Activated CD4-positive, alpha-beta memory T cell treated with anti-CD3 and anti-CD28 coated beads, Interleukin-2, amount 10 ng/mL, durations not matched to agents 7 days and 5 days (primary cell): ENCODE data around the gene ARFGAP3. TPM values are rescaled to one million over a fixed set of nuclear protein-coding genes. Genes with fewer than 3 reads are reported as not detected.

Source experiments
- CTCF ChIA-PET: fragments of 350-600 bp; sonication (Branson Sonifier 250); formaldehyde crosslinking; loops from one replicate; lab custom pipeline; 2021; ENCODE audit warnings: antibody characterized with exemption, inconsistent platforms; lab: Charles Lee
- POLR2A ChIA-PET: fragments of 350-600 bp; sonication (Branson Sonifier 250); formaldehyde crosslinking; loops from one replicate; lab custom pipeline; 2021; ENCODE audit warnings: antibody characterized with exemption; lab: Charles Lee
- DNase-seq: peaks from one replicate; pipeline ENCODE4 v3.0.0-alpha.2; 2020
- H3K27ac Mint-ChIP-seq: one replicate; pipeline ENCODE4 v1.8.0; 2021; ENCODE audit warnings: mild to moderate bottlenecking, mixed read lengths
- H3K27me3 Mint-ChIP-seq: one replicate; pipeline ENCODE4 v1.8.0; 2021; ENCODE audit warnings: mixed read lengths
- H3K36me3 Mint-ChIP-seq: one replicate; pipeline ENCODE4 v1.8.0; 2021; ENCODE audit warnings: low read depth, mixed read lengths
- H3K4me1 Mint-ChIP-seq: one replicate; pipeline ENCODE4 v1.8.0; 2021; ENCODE audit warnings: mixed read lengths
- H3K4me3 Mint-ChIP-seq: one replicate; pipeline ENCODE4 v1.8.0; 2021; ENCODE audit warnings: mild to moderate bottlenecking, mixed read lengths
- H3K9me3 Mint-ChIP-seq: one replicate; pipeline ENCODE4 v1.8.0; 2021; ENCODE audit warnings: mixed read lengths
- total RNA-seq, 2 experiments: library from RNA; stranded (reverse); gene quantifications; one replicate each; pipeline ENCODE4 v1.2.3, GENCODE V29; 2021

The ARFGAP3 gene
- total RNA-seq, 2 experiments from 2014 or later: 41.1 to 42.1 TPM

DNA sequence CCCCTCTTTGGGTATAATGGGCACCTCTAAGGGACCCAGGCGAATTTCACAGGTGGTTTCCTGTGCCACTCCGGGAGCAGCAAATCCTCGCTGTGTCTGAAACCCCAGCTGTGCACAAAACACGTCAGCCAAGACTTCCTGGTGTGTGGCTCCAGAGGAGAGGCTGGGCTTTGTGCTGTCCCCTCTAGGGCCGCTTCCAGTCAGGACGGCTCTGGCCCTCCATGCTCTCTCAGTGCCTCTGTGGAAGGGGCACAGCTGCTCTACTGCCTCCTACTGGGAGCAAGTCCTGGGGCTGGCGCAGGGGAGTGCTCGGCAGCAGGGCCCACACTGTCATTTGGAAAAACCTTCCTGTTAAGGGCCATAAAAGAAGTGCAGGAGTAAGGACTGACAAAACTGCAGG, 23.7 kb upstream of the ARFGAP3 start:
- CTCF ChIA-PET: no interaction called here
- no peak overlapping the region for H3K4me3 Mint-ChIP-seq
- H3K4me1 Mint-ChIP-seq: no peaks in the 10 kb centered on the region
- H3K9me3 Mint-ChIP-seq: no peaks in the 10 kb centered on the region
- no peak overlapping the region for H3K27ac Mint-ChIP-seq
- no peaks in the 10 kb centered on the region for H3K27me3 Mint-ChIP-seq
- POLR2A ChIA-PET: no interaction called here
- DNase-seq: no peak
- H3K36me3 Mint-ChIP-seq: peaks cover 19% of the 10 kb centered on the region

DNA sequence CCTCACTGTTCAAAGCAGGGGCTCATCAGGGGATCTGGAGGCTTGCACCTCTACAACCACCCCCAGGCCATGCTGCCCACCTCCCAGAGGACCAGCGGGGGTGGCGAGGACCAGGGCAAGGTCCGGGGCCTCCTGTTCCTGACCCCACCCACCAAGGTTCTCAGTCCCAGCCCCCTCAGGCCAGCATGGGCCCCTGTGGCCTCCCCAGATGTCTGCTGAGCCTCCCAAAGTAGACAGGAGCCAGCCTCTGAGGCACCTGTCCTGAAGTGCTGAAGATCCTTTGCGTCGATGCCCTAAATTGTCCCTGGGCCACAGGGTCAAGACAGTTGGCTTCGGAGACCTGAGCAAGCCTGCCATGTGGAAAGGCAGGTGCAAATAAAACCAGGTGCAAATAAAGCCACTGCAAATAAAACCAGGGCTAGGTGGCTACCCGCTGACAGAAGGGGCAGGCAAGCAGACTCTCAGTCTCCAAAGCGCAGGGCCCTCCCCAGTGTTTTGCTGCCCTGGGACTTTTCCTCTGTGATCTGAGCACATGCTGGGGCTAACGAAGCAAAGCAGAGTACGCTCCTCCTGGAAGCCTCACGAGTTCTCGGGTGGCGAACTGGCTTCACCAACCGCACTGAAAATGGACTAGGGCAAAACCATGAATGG, 22.4 kb upstream of the ARFGAP3 start:
- POLR2A ChIA-PET: no interaction called here
- no peak for DNase-seq
- Mint-ChIP-seq H3K27ac (no peak overlapping the region), H3K4me1 (no peaks in the 10 kb centered on the region), H3K9me3 (no peaks in the 10 kb centered on the region), H3K36me3 (peaks cover 22% of the 10 kb centered on the region), H3K27me3 (no peaks in the 10 kb centered on the region), H3K4me3 (no peak overlapping the region)
- CTCF ChIA-PET: no interaction called here

DNA sequence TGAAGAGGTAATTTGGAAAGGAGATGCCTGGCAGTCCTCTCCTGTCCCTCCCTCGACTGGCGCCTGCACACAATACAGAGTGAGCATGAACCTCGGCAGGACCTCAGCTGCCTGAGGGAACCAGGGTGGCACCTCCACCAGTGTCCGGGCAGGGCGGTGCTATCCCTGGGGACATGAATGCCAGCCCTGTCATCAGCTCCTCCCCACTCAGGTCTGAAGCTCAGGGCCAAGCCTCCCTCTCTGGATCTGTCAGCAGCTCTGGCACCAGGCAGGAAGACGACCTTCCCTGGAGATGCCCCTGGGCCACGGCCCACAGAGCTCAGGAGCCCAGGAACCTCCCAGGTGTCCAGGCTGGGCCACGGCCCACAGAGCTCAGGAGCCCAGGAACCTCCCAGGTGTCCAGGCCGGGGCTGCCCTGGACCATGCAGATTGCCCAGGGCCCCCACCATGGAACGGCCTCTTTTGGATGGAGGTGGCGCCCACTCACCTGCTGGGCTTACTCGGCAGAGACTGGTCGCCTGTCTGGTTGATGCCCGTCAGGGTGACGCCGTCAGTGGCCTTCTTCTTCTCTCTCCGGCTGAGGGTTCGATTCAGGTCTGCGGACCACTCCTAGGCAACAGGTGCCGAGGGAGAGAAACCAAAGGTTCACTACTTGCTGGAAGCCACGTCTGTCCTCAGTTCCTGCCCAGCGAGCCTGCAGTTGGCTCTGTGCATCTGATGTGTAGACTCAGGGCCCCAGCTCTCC, 21.7 kb upstream of the ARFGAP3 start:
- Mint-ChIP-seq H3K36me3 (peaks cover 22% of the 10 kb centered on the region), H3K27ac (no peak overlapping the region), H3K4me3 (no peak overlapping the region), H3K27me3 (no peaks in the 10 kb centered on the region), H3K9me3 (no peaks in the 10 kb centered on the region), H3K4me1 (no peaks in the 10 kb centered on the region)
- ChIA-PET POLR2A (no interaction called here), CTCF (interaction anchor here (0.7 kb wide), 1 partner anchor 11 kb away, joined by 3 read pairs; no protein-coding TSS in a partner anchor)
- no peak for DNase-seq

DNA sequence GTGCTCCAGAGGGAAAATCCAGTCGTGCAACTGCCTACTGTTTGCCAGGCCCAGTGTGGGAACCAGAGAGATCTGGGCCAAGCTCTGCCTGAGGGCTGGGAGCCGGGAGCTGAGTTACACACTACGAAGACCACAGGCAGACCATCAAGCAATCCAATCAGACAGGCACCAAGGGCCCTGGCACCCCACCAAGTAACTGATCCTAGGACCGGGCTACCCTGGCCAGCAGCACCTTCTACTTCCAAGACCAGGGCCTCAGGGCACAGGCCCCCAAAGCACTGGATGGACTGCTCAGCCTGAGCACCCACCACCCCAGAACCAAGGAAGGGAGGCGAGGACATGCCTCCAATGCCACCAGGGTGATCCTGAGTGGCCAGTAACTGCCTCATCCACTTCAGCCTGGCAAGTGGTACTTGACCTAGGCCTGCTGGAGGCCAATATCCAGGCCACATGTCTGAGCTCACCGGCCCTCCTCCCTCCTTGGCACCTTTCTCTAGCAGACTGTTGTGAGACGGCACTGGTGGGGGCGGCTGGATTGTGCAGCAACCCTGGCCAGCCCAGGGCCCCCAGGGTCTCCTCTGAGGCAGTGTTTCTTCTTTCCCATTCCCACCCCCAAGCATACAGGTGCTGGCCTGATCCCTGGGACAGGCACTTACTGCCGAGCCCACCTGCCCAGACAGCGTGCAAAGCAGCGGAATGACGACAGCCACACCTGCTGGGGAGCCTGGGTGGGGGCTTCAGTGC, 20.7 kb upstream of the ARFGAP3 start:
- no peak overlapping the region for H3K4me3 Mint-ChIP-seq

DNA sequence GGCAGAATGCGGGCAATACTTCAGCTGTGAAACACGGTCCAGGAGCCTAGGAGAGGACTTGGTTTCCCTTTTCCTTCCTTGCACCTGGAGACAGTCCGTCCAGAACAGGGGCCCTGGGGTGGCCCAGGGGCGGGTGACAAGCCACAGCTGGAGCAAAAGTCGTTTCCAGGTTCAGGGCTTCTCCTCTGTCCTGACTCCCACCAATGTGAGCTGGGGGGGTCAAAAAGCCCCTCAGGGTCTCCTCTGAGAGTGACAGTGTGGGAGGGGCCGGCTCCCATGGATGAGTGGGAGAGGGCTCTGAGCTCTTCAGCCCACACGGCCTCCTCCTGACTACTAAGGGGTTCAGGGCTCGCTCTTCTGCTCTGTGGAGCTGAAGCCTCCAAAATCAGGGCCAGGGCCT, 20.1 kb upstream of the ARFGAP3 start:
- DNase-seq: no peak
- Mint-ChIP-seq H3K27me3 (no peaks in the 10 kb centered on the region), H3K36me3 (peaks cover 13% of the 10 kb centered on the region), H3K27ac (no peak overlapping the region), H3K4me1 (no peaks in the 10 kb centered on the region), H3K4me3 (no peak overlapping the region), H3K9me3 (no peaks in the 10 kb centered on the region)
- POLR2A ChIA-PET: interaction anchor here (1.1 to 1.2 kb wide), 2 partner anchors 18 to 19 kb away, joined by 3 read pairs; no protein-coding TSS in a partner anchor
- CTCF ChIA-PET: interaction anchor here (1.3 kb wide), 1 partner anchor 10 kb away, joined by 3 read pairs; no protein-coding TSS in a partner anchor

More for the DNA sequence above, 20.7 kb upstream of the ARFGAP3 start:
- no peaks in the 10 kb centered on the region for H3K4me1 Mint-ChIP-seq
- ChIA-PET POLR2A (interaction anchor here (1.1 to 1.2 kb wide), 2 partner anchors 17 to 20 kb away, joined by 3 read pairs; no protein-coding TSS in a partner anchor), CTCF (interaction anchor here (0.7 to 1.3 kb wide), 2 partner anchors 10 kb away, joined by 3 read pairs; no protein-coding TSS in a partner anchor)
- DNase-seq: no peak
- no peaks in the 10 kb centered on the region for H3K27me3 Mint-ChIP-seq
- peaks cover 15% of the 10 kb centered on the region for H3K36me3 Mint-ChIP-seq
- no peaks in the 10 kb centered on the region for H3K9me3 Mint-ChIP-seq
- no peak overlapping the region for H3K27ac Mint-ChIP-seq

DNA sequence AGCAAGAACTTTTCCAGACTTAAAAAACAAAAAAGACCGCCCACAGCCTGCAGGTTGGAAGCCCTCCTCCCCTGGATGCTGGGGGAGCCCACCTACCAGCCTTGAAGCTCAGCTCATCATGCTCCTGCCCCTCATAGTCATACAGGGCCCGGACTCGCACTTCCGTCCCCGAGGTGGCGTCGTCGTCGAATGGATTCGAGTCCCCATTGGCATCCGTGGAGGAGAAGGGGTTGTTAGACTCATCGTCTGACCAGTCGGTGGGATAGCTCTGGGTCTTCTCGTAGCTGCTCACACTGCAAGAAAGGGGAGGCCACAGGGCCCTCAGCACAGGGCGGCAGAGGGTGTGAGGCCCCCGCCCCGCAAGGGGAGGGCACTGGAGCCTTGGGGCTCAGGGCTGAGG, 19.0 kb upstream of the ARFGAP3 start:
- CTCF ChIA-PET: no interaction called here
- Mint-ChIP-seq H3K27ac (no peak overlapping the region), H3K36me3 (peaks cover 15% of the 10 kb centered on the region), H3K4me1 (no peaks in the 10 kb centered on the region), H3K4me3 (no peak overlapping the region), H3K9me3 (no peaks in the 10 kb centered on the region), H3K27me3 (no peaks in the 10 kb centered on the region)
- POLR2A ChIA-PET: no interaction called here
- DNase-seq: no peak

DNA sequence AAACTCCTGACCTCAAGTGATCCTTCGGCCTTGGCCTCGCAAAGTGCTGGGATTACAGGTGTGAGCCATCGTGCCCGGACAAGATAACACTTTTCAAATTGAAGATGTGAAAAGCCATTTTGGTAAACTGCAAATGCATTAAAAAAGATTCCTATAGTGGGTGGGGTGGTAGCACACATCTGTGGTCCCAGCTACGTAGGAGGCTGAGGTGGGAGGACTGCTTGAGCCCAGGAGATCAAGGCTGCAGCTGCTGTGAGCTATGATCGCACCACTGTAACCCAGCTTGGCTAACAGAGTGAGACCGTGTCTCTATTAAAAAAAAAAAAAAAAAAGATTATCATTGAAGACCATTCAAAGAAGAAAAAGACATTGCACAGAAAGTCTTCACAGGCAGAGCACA, 16.9 kb upstream of the ARFGAP3 start:
- no peaks in the 10 kb centered on the region for H3K9me3 Mint-ChIP-seq
- no peak overlapping the region for H3K4me3 Mint-ChIP-seq
- POLR2A ChIA-PET: no interaction called here
- no peaks in the 10 kb centered on the region for H3K27me3 Mint-ChIP-seq
- H3K27ac Mint-ChIP-seq: no peak overlapping the region
- CTCF ChIA-PET: interaction anchor here (0.7 kb wide), 1 partner anchor 367 kb away, joined by 3 read pairs; no protein-coding TSS in a partner anchor
- peaks cover 15% of the 10 kb centered on the region for H3K36me3 Mint-ChIP-seq
- no peak for DNase-seq
- H3K4me1 Mint-ChIP-seq: no peaks in the 10 kb centered on the region

DNA sequence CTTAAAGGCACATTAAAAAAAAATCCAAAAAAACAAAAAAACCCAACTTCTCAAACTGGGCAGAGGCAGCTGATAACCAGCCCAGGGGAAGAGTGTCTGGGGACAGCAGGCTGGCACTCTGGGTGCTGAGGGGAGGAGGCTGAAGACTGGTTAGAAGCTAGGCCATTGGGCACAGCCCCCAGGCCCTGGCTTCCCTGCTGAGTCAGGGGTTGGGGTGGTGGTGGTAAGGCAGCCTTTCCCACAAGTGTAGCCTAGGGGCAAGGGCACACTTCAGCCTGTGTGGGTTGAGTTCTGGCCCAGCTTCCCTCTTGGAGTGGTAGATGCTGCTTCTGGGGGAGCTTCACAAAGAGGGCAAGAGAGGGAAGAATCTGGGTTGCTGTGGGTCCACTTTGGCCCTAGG, 16.3 kb upstream of the ARFGAP3 start:
- H3K27ac Mint-ChIP-seq: peak overlapping the region; percentile 18
- DNase-seq: no peak
- no peaks in the 10 kb centered on the region for H3K4me1 Mint-ChIP-seq
- peaks cover 11% of the 10 kb centered on the region for H3K36me3 Mint-ChIP-seq
- H3K4me3 Mint-ChIP-seq: no peak overlapping the region
- POLR2A ChIA-PET: no interaction called here
- CTCF ChIA-PET: interaction anchor here (0.9 kb wide), 1 partner anchor 9 kb away, joined by 3 read pairs; no protein-coding TSS in a partner anchor
- no peaks in the 10 kb centered on the region for H3K27me3 Mint-ChIP-seq
- H3K9me3 Mint-ChIP-seq: no peaks in the 10 kb centered on the region

DNA sequence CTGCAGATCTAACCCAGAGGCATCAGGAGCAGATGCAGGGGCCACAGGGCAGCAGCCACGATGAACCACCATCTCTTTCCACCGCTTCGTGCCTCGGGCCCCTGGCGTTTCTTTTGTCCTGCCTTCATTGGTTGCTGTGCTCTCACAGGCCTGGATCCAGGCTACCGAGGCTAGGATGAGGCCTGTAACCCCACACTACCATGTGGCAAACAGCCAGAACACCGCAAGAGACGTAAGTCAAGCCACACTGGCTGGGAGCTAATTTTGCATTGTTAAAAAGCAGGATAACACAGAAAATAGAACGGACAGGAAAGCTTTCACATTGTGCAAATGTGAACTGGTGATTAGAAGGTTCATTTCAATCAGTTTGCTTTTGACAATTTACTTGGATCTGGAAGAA, 15.7 kb upstream of the ARFGAP3 start:
- no peak for DNase-seq
- Mint-ChIP-seq H3K4me1 (no peaks in the 10 kb centered on the region), H3K27me3 (no peaks in the 10 kb centered on the region), H3K4me3 (no peak overlapping the region), H3K27ac (no peak overlapping the region), H3K36me3 (peaks cover 11% of the 10 kb centered on the region), H3K9me3 (no peaks in the 10 kb centered on the region)
- POLR2A ChIA-PET: no interaction called here
- CTCF ChIA-PET: interaction anchor here (0.9 kb wide), 1 partner anchor 9 kb away, joined by 3 read pairs; no protein-coding TSS in a partner anchor

DNA sequence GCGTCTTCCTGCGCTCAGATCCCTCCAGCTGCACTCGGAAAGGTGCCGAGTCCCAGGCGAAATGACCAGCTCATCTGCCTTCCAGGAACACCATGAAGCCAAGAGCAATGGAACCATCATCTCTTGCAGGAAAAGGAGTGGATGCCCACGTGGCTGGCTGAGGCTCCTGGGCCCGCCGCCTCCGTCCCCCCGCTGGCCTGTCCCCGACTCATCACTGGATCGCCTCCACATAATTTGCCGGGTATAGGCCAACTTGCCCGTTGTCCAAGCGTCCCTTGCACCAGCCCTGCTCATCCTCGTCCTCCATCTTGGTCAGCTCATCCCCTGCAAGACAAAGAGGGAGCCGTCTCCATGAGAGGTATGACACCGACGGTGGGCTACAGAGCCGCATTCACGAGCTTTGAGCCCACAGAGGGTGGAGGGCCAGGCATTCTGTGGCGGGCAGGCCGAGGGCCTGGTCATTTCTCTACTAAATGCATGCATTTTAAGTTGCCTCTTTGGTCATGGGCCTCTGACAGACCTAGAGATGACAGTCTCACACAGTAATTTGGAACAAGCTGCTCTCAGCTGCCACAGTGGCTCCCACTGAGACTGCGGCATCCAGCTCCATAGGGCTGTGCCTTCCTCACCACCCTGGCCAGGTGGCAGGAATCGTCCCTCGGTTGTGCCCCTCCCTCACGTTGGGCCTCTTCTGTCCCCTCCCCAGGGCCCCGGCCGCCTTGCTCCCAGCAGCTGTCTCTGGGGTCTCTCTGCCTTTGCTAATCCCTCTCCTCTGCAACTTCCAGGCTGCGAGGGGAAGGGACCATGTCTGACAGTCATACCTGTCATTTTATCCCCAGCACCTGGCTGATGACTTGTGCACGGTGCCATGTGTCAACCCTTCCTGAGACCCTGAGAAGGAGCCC, 14.3 kb upstream of the ARFGAP3 start:
- CTCF ChIA-PET: interaction anchor here (1.0 kb wide), 1 partner anchor 24 kb away, joined by 4 read pairs; no protein-coding TSS in a partner anchor
- H3K4me1 Mint-ChIP-seq: peaks cover 1% of the 10 kb centered on the region
- no peak overlapping the region for H3K4me3 Mint-ChIP-seq
- no peaks in the 10 kb centered on the region for H3K9me3 Mint-ChIP-seq
- no peaks in the 10 kb centered on the region for H3K27me3 Mint-ChIP-seq
- no peak overlapping the region for H3K27ac Mint-ChIP-seq
- POLR2A ChIA-PET: interaction anchor here (0.9 kb wide), 1 partner anchor 13 kb away, joined by 3 read pairs; no protein-coding TSS in a partner anchor
- DNase-seq: no peak
- peaks cover 7% of the 10 kb centered on the region for H3K36me3 Mint-ChIP-seq

DNA sequence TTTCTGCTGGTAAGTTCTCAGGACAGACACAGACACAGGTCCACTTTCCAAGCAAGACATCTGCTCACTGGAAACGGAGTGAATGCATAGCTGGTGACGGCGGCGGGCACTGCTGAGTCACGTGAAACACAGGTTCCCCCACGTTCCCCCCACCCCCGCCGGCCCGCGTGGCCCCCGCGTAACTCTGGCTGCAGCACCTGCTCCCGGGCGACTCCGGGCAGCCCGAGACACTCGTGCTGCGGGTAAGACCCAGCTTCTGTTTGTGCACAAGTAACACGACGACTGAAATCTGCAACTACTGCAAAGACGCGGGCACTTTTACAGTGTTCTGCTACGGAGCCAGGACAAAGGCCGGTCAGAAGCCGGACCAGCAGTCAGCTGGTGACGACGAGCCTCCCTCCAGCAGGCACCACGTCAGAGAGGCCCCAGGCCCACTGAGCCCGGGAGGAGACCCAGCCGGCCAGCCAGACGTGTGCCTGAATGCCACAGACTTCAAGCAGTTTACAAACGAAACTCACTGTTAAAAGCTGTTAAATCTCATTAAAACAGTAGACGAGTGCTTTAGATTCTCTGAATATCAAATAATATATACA, 12.9 kb upstream of the ARFGAP3 start:
- Mint-ChIP-seq H3K9me3 (no peaks in the 10 kb centered on the region), H3K4me3 (no peak overlapping the region), H3K27me3 (no peaks in the 10 kb centered on the region), H3K4me1 (peaks cover 1% of the 10 kb centered on the region), H3K36me3 (peaks cover 8% of the 10 kb centered on the region), H3K27ac (no peak overlapping the region)
- no peak for DNase-seq
- ChIA-PET POLR2A (no interaction called here), CTCF (interaction anchor here (1.0 kb wide), 1 partner anchor 25 kb away, joined by 4 read pairs; no protein-coding TSS in a partner anchor)

DNA sequence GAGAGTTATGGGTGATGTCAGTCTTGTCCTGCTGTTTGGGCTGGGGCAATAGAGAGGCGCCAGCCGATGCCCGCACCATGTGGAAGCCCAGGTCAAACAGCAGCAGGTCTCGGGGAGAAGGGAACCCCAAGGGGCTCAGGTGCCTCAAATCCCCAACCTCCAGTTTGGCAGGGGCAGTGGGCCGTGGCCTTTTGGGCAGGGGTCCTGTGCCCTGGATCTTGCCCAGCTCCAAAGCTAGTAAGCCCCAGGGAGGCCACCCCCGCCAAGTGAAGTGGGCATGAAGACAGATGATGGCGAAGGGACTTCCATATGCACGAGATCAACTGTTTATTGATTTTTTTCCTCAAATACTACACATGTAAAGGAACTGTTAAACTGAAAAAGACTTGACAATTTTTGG, 12.4 kb upstream of the ARFGAP3 start:
- H3K27ac Mint-ChIP-seq: no peak overlapping the region

More for the DNA sequence above, 12.4 kb upstream of the ARFGAP3 start:
- no peak overlapping the region for H3K4me3 Mint-ChIP-seq
- H3K27me3 Mint-ChIP-seq: no peaks in the 10 kb centered on the region
- CTCF ChIA-PET: no interaction called here
- POLR2A ChIA-PET: no interaction called here
- H3K9me3 Mint-ChIP-seq: no peaks in the 10 kb centered on the region
- no peak for DNase-seq
- peaks cover 13% of the 10 kb centered on the region for H3K36me3 Mint-ChIP-seq
- H3K4me1 Mint-ChIP-seq: peaks cover 3% of the 10 kb centered on the region
